K562 (cell line): ENCODE measurements around the gene TCF12. TPM values are rescaled to one million over a fixed set of nuclear protein-coding genes. Genes with fewer than 3 reads are reported as not detected.

Experiments
- ARHGAP35 ChIP-seq: fragments of 450-650 bp; IDR thresholded peaks from 2 replicates; pipeline ENCODE4 v1.6.1; 2018; ENCODE audit not compliant: partially characterized antibody
- ARID1B ChIP-seq: fragments of 450-650 bp; IDR thresholded peaks from 2 replicates; pipeline ENCODE4 v1.6.1; 2016; ENCODE audit warnings: antibody characterized with exemption, mild to moderate bottlenecking, inconsistent platforms
- BRCA1 ChIP-seq, 2 experiments: fragments of 450-650 bp in 1 of 2; sonication (generic) in 1 of 2; formaldehyde crosslinking in 1 of 2; IDR thresholded peaks; 2 replicates each; pipeline versions ENCODE4 v1.5.0 to v1.6.1; 2017 to 2020; ENCODE audit warnings: mild to moderate bottlenecking in 1 of 2, missing genetic modification reagents in 1 of 2
- BRD4 ChIP-seq: fragments of 200-600 bp; sonication (generic); IDR thresholded peaks from 2 replicates; pipeline ENCODE4 v1.6.1; 2017; ENCODE audit warnings: inconsistent platforms
- FOXK1 ChIP-seq: sonication (generic); formaldehyde crosslinking; IDR thresholded peaks from 2 replicates; pipeline ENCODE4 v1.8.0; 2022; ENCODE audit warnings: missing genetic modification reagents, mild to moderate bottlenecking, borderline replicate concordance
- FOXM1 ChIP-seq, 2 experiments: fragments of 450-650 bp in 1 of 2; sonication (generic) in 1 of 2; formaldehyde crosslinking in 1 of 2; IDR thresholded peaks; 2 replicates each; pipeline versions ENCODE4 v1.6.1 to v1.9.0; 2017 to 2022; ENCODE audit warnings: low read depth in 2 of 2, mild to moderate bottlenecking in 2 of 2, missing genetic modification reagents in 1 of 2, moderate library complexity in 1 of 2
- FOXP1 ChIP-seq: sonication (generic); formaldehyde crosslinking; IDR thresholded peaks from 2 replicates; pipeline ENCODE4 v1.8.0; 2022; ENCODE audit warnings: mild to moderate bottlenecking, missing genetic modification reagents
- HMG20A ChIP-seq: fragments of 450-650 bp; formaldehyde crosslinking; conservative IDR thresholded peaks from 2 replicates; pipeline ENCODE4 v1.4.0; 2020; ENCODE audit warnings: mild to moderate bottlenecking, mixed read lengths
- KDM2B ChIP-seq: fragments of 250-450 bp; sonication (Bioruptor Pico); IDR thresholded peaks from 2 replicates; pipeline ENCODE4 v1.8.0; 2021; ENCODE audit warnings: mild to moderate bottlenecking, moderate library complexity
- L3MBTL2 ChIP-seq: fragments of 450-650 bp; IDR thresholded peaks from 2 replicates; pipeline ENCODE4 v1.6.1; 2016; ENCODE audit warnings: mild to moderate bottlenecking, moderate library complexity
- LCOR ChIP-seq: sonication (generic); formaldehyde crosslinking; IDR thresholded peaks from 2 replicates; pipeline ENCODE4 v1.8.0; 2022; ENCODE audit warnings: mild to moderate bottlenecking, missing genetic modification reagents
- NCOA4 ChIP-seq: fragments of 450-650 bp; IDR thresholded peaks from 2 replicates; pipeline ENCODE4 v1.6.1; 2018; ENCODE audit warnings: mild to moderate bottlenecking; ENCODE audit not compliant: partially characterized antibody
- NFIX ChIP-seq: fragments of 250-450 bp; sonication (Bioruptor Pico); IDR thresholded peaks from 2 replicates; pipeline ENCODE4 v1.4.0; 2020; ENCODE audit warnings: low read depth, mild to moderate bottlenecking, moderate library complexity
- NR0B1 ChIP-seq: fragments of 450-650 bp; IDR thresholded peaks from one replicate; pipeline ENCODE4 v1.6.1; 2018; ENCODE audit warnings: mild to moderate bottlenecking, moderate library complexity; ENCODE audit not compliant: partially characterized antibody
- NR4A1 ChIP-seq, 2 experiments: fragments of 250-450 bp in 1 of 2; fragments of 450-650 bp in 1 of 2; sonication (Bioruptor Pico) in 1 of 2; IDR thresholded peaks; 2 replicates each; pipeline versions ENCODE4 v1.4.0 to v1.6.1; 2016 to 2020; ENCODE audit warnings: mild to moderate bottlenecking in 2 of 2, missing compliant biosample characterization in 1 of 2, missing genetic modification characterization in 1 of 2, moderate library complexity in 1 of 2
- PTRF ChIP-seq: fragments of 450-650 bp; IDR thresholded peaks from 2 replicates; pipeline ENCODE4 v1.6.1; 2016; ENCODE audit warnings: mild to moderate bottlenecking, missing genetic modification characterization, missing compliant biosample characterization
- SLC30A9 ChIP-seq: fragments of 250-450 bp; sonication (Bioruptor Pico); IDR thresholded peaks from 2 replicates; pipeline ENCODE4 v1.8.0; 2022; ENCODE audit warnings: mild to moderate bottlenecking, moderate library complexity
- XRCC5 ChIP-seq: fragments of 200-400 bp; formaldehyde crosslinking; IDR thresholded peaks from 2 replicates; pipeline ENCODE4 v1.6.1; 2017; ENCODE audit warnings: low read depth, mild to moderate bottlenecking, low read length
- ZBTB2 ChIP-seq: fragments of 450-650 bp; IDR thresholded peaks from 2 replicates; pipeline ENCODE4 v1.6.1; 2016; ENCODE audit warnings: antibody characterized with exemption
- ZBTB34 ChIP-seq: fragments of 250-450 bp; sonication (Bioruptor Pico); IDR thresholded peaks from 2 replicates; pipeline ENCODE4 v1.8.0; 2021; ENCODE audit warnings: mild to moderate bottlenecking, moderate library complexity
- ZKSCAN1 ChIP-seq: fragments of 150-350 bp; IDR thresholded peaks from 2 replicates; pipeline ENCODE4 v1.6.1; 2016; ENCODE audit warnings: low read depth, low read length
- ZNF140 ChIP-seq: fragments of 250-450 bp; sonication (Bioruptor Pico); IDR thresholded peaks from 2 replicates; pipeline ENCODE4 v1.8.0; 2021; ENCODE audit warnings: moderate library complexity, mild to moderate bottlenecking, inconsistent platforms
- polyA plus RNA-seq, 8 experiments: library from polyadenylated mRNA; depleted of rRNA in 4 of 8; stranded (reverse) in 5 of 8; unstranded in 3 of 8; fragments of >200 nt; fragmentation: Nextera tagmentation in 2 of 8; fragmentation: Illumina TruSeq in 1 of 8; extraction: Ambion mirVana in 2 of 8; extraction: Trizol in 1 of 8; gene quantifications; 2 replicates each; pipeline versions ENCODE4 v1.2.1 to v1.2.3, GENCODE V29; 2011 to 2014; ENCODE audit warnings: inconsistent platforms in 1 of 8, missing spikeins in 1 of 8
- total RNA-seq, 7 experiments: library from RNA; depleted of rRNA in 6 of 7; stranded (reverse); fragments of >200 nt in 6 of 7; fragmentation: Illumina TruSeq in 2 of 7; extraction: Trizol in 2 of 7; gene quantifications; 2 replicates each; pipeline versions ENCODE4 v1.2.1 to v1.2.3, GENCODE V29; 2011 to 2021; ENCODE audit warnings: low replicate concordance in 1 of 7

The TCF12 gene
- total and polyA plus RNA-seq, 9 of the 15 experiments (the other 6 are each of a cell fraction or from before 2014, with no cell fraction given), result 10.5 to 132 (median 52.9) TPM

- TF ChIP-seq HMG20A (no peak), FOXM1 (IDR thresholded peaks at IDR 0.05; ENCODE audit: low read depth) (no peak), FOXM1 (CRISPR knock-in tag; IDR thresholded peaks at IDR 0.05; ENCODE audit: low read depth) (peak; percentile 87), ZBTB34 (CRISPR knock-in tag) (no peak), LCOR (CRISPR knock-in tag) (no peak), SLC30A9 (CRISPR knock-in tag) (no peak), XRCC5 (0 out of 2 replicates have a peak, but pooled peaks have one; percentile 69), ARID1B (no peak), ZNF140 (CRISPR knock-in tag) (no peak), BRD4 (no peak), PTRF (tag) (no peak), FOXP1 (CRISPR knock-in tag) (no peak), BRCA1 (IDR thresholded peaks at IDR 0.05) (no peak), BRCA1 (CRISPR knock-in tag; IDR thresholded peaks at IDR 0.05) (no peak), ZKSCAN1 (no peak), NR0B1 (no peak), FOXK1 (CRISPR knock-in tag) (0 out of 2 replicates have a peak, but pooled peaks have one; percentile 15), ZBTB2 (no peak), KDM2B (no peak; the same call in 1 of the 2 replicates), NFIX (CRISPR knock-in tag) (no peak), ARHGAP35 (no peak), NR4A1 (CRISPR knock-in tag; IDR thresholded peaks at IDR 0.05) (no peak), NR4A1 (tag; IDR thresholded peaks at IDR 0.05) (no peak), NCOA4 (no peak), L3MBTL2 (peak; percentile 95)
Observed at GRCh38 chr15:56886932-56887781, 31.3 kb upstream of the TCF12 start (continued).
